ENCODE measurements around the gene TWF1.

DNA sequence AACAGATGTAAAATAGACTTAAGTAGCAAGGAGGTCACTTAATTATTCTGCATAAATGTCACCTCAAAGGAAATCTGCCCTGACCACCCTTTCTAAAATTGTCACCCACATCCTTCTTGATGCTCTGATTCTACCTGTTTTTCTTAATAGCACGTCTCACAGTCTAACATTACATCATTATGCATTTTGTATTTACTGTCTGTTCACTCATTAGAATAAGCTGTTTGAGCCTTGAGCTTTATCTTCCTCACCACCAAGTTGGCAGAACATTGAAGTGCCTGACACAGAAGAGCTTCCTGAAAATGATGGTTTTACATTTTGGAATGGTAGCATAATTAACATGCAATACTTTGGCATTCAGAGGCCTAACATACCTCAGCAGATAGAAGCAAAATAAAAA, 21.0 kb upstream of the TWF1 start:
- TF ChIP-seq, protein P1, sequence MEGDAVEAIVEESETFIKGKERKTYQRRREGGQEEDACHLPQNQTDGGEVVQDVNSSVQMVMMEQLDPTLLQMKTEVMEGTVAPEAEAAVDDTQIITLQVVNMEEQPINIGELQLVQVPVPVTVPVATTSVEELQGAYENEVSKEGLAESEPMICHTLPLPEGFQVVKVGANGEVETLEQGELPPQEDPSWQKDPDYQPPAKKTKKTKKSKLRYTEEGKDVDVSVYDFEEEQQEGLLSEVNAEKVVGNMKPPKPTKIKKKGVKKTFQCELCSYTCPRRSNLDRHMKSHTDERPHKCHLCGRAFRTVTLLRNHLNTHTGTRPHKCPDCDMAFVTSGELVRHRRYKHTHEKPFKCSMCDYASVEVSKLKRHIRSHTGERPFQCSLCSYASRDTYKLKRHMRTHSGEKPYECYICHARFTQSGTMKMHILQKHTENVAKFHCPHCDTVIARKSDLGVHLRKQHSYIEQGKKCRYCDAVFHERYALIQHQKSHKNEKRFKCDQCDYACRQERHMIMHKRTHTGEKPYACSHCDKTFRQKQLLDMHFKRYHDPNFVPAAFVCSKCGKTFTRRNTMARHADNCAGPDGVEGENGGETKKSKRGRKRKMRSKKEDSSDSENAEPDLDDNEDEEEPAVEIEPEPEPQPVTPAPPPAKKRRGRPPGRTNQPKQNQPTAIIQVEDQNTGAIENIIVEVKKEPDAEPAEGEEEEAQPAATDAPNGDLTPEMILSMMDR (IDR thresholded peaks at IDR 0.05; ENCODE audit: low read depth, low read length, poor library complexity, severe bottlenecking), result no peak
- no peak for TF ChIP-seq EZH2phosphoT487 (IDR thresholded peaks at IDR 0.05; ENCODE audit: borderline replicate concordance, low read length)
